RWPE2 (cell line): ENCODE results near the gene FMN1.

Source experiments
- ATAC-seq: fragments of 200-7000 bp; cut with Tn5 transposase; 3 replicates; pipeline ENCODE4 v1.9.1; 2021; ENCODE audit warnings: low read depth
- DNase-seq: peaks from one replicate; pipeline ENCODE4 v3.0.0-alpha.2; 2020; ENCODE audit warnings: low spot score
- H3K27ac ChIP-seq: fragments of 450-650 bp; 2 replicates; pipeline ENCODE4 v1.5.1; 2017; ENCODE audit warnings: mild to moderate bottlenecking; ENCODE audit not compliant: poor library complexity, severe bottlenecking
- H3K27me3 ChIP-seq: fragments of 250-450 bp; sonication (Bioruptor Pico); 2 replicates; pipeline ENCODE4 v1.5.1; 2021; ENCODE audit warnings: mild to moderate bottlenecking, moderate library complexity; ENCODE audit not compliant: insufficient read depth, poor library complexity, severe bottlenecking
- H3K36me3 ChIP-seq: fragments of 250-450 bp; sonication (Bioruptor Pico); 2 replicates; pipeline ENCODE4 v1.5.1; 2020; ENCODE audit warnings: low read depth, mild to moderate bottlenecking, moderate library complexity
- H3K4me1 ChIP-seq: fragments of 250-450 bp; sonication (Bioruptor Pico); 2 replicates; pipeline ENCODE4 v1.5.1; 2021; ENCODE audit warnings: mild to moderate bottlenecking, moderate library complexity; ENCODE audit not compliant: insufficient read depth, poor library complexity, severe bottlenecking
- H3K4me3 ChIP-seq: fragments of 250-450 bp; sonication (Bioruptor Pico); 2 replicates; pipeline ENCODE4 v1.5.1; 2021; ENCODE audit warnings: mild to moderate bottlenecking, moderate library complexity; ENCODE audit not compliant: severe bottlenecking
- H3K9me3 ChIP-seq: fragments of 250-450 bp; sonication (Bioruptor Pico); 2 replicates; pipeline ENCODE4 v1.5.1; 2021; ENCODE audit warnings: mild to moderate bottlenecking, moderate library complexity; ENCODE audit not compliant: severe bottlenecking
- CTCF ChIP-seq: fragments of 450-650 bp; IDR thresholded peaks from one replicate; pipeline ENCODE4 v1.5.1; 2017; ENCODE audit warnings: mild to moderate bottlenecking, moderate library complexity; ENCODE audit not compliant: poor library complexity, severe bottlenecking

FMN1 gene

GRCh38 chr15:32970847-32971246, 223.7 kb downstream of the FMN1 start:
- TF ChIP-seq CTCF: no peak
- Histone ChIP-seq H3K9me3 (no peaks in the 10 kb centered on the region), H3K27ac (no peak overlapping the region), H3K4me3 (no peak overlapping the region), H3K36me3 (no peaks in the 10 kb centered on the region), H3K4me1 (no peaks in the 10 kb centered on the region), H3K27me3 (no peaks in the 10 kb centered on the region)
- no peak for DNase-seq
- no peak for ATAC-seq

GRCh38 chr15:32967521-32967920, 227.0 kb downstream of the FMN1 start:
- no peak overlapping the region for H3K4me3 ChIP-seq
- TF ChIP-seq CTCF: no peak
- H3K27me3 ChIP-seq: no peaks in the 10 kb centered on the region
- H3K27ac ChIP-seq: no peak overlapping the region
- no peaks in the 10 kb centered on the region for H3K4me1 ChIP-seq
- no peaks in the 10 kb centered on the region for H3K9me3 ChIP-seq
- no peaks in the 10 kb centered on the region for H3K36me3 ChIP-seq
- no peak for DNase-seq
- no peak for ATAC-seq

- no peaks in the 10 kb centered on the region for H3K9me3 ChIP-seq
- TF ChIP-seq CTCF: no peak
- H3K27ac ChIP-seq: no peak overlapping the region
- H3K4me1 ChIP-seq: no peaks in the 10 kb centered on the region
- ATAC-seq (no peak), DNase-seq (no peak)
- no peaks in the 10 kb centered on the region for H3K36me3 ChIP-seq
- no peak overlapping the region for H3K4me3 ChIP-seq
- H3K27me3 ChIP-seq: no peaks in the 10 kb centered on the region
These were observed 228.0 kb downstream of the FMN1 start for GRCh38 chr15:32966512-32966911.

- Histone ChIP-seq H3K4me1 (no peaks in the 10 kb centered on the region), H3K27ac (no peak overlapping the region), H3K9me3 (no peaks in the 10 kb centered on the region), H3K36me3 (no peaks in the 10 kb centered on the region), H3K27me3 (no peaks in the 10 kb centered on the region), H3K4me3 (no peak overlapping the region)
- TF ChIP-seq CTCF: no peak
- ATAC-seq (no peak; the same call in 2 of the 3 replicates), DNase-seq (no peak)
These were observed 228.6 kb downstream of the FMN1 start for GRCh38 chr15:32965897-32966296.

- no peak for ATAC-seq
- no peak for TF ChIP-seq CTCF
- Histone ChIP-seq H3K4me1 (no peaks in the 10 kb centered on the region), H3K9me3 (no peaks in the 10 kb centered on the region), H3K27ac (no peak overlapping the region), H3K36me3 (no peaks in the 10 kb centered on the region), H3K4me3 (no peak overlapping the region), H3K27me3 (no peaks in the 10 kb centered on the region)
- DNase-seq: no peak
These were observed 235.4 kb downstream of the FMN1 start for GRCh38 chr15:32959077-32959476.
